ENCODE measurements around the gene UGCG. TPM values are rescaled to one million over a fixed set of nuclear protein-coding genes. Genes with fewer than 3 reads are reported as not detected.

The UGCG gene
- total RNA-seq, 1 experiment from 2014 or later, result 88.7 TPM

- peaks cover 17% of the 10 kb centered on the region; the same call in 1 of the 2 replicates for H3K4me1 ChIP-seq (replicated peaks; ENCODE audit: insufficient read depth)
- H4K20me1 ChIP-seq (ENCODE audit: insufficient read depth), result no peaks in the 10 kb centered on the region
- H3K79me2 ChIP-seq (ENCODE audit: low read depth), result no peaks in the 10 kb centered on the region
- no peaks in the 10 kb centered on the region for H3K36me3 ChIP-seq (ENCODE audit: low read depth)
- no peak overlapping the region for H3K4me2 ChIP-seq
- H2AFZ ChIP-seq, result no peak overlapping the region
- H3K27ac ChIP-seq, result no peak overlapping the region
- peaks cover 13% of the 10 kb centered on the region for H3F3A ChIP-seq (ENCODE audit: insufficient read depth, low read depth)
- no peaks in the 10 kb centered on the region for H3K9me2 ChIP-seq (ENCODE audit: insufficient read depth)
- BruUV-seq (replicated peaks), result no TSS peak
- DNase-seq, result no peak
- CTCF ChIA-PET, result no interaction called here
- intact Hi-C loops (cut with micrococcal nuclease; ENCODE audit: unreplicated experiment), result no loop called here
- TF ChIP-seq CTCF (conservative IDR thresholded peaks at IDR 0.05), result no peak
- TF ChIP-seq EZH2 (IDR thresholded peaks at IDR 0.05; ENCODE audit: low read depth), result no peak
- H3K27me3 ChIP-seq (ENCODE audit: insufficient read depth, low read depth), result no peaks in the 10 kb centered on the region
- H3K9me3 ChIP-seq (ENCODE audit: insufficient read depth, low read depth), result no peaks in the 10 kb centered on the region
- H3K4me3 ChIP-seq, result no peak overlapping the region
- POLR2A ChIA-PET (ENCODE audit: unreplicated experiment), result no interaction called here
Measured at GRCh38 chr9:111967621-111968020, 71.0 kb downstream of the UGCG start.

- DNase-seq, result no peak
- POLR2A ChIA-PET (ENCODE audit: unreplicated experiment), result no interaction called here
- intact Hi-C loops (cut with micrococcal nuclease; ENCODE audit: unreplicated experiment), result no loop called here
Measured at GRCh38 chr9:111969061-111969460, 72.4 kb downstream of the UGCG start.

GRCh38 chr9:111969622-111970021 is 73.0 kb downstream of the UGCG start:
- POLR2A ChIA-PET (ENCODE audit: unreplicated experiment), result no interaction called here

More at GRCh38 chr9:111969061-111969460, 72.4 kb downstream of the UGCG start:
- Histone ChIP-seq H3K4me3 (no peak overlapping the region), H3K4me1 (replicated peaks; ENCODE audit: insufficient read depth) (peaks cover 20% of the 10 kb centered on the region), H3K36me3 (ENCODE audit: low read depth) (no peaks in the 10 kb centered on the region), H3K79me2 (ENCODE audit: low read depth) (no peaks in the 10 kb centered on the region), H3K9me3 (ENCODE audit: insufficient read depth, low read depth) (no peaks in the 10 kb centered on the region), H3K9me2 (ENCODE audit: insufficient read depth) (no peaks in the 10 kb centered on the region), H3F3A (ENCODE audit: insufficient read depth, low read depth) (peaks cover 14% of the 10 kb centered on the region), H2AFZ (no peak overlapping the region), H3K4me2 (no peak overlapping the region), H4K20me1 (ENCODE audit: insufficient read depth) (no peaks in the 10 kb centered on the region), H3K27me3 (ENCODE audit: insufficient read depth, low read depth) (no peaks in the 10 kb centered on the region), H3K27ac (no peak overlapping the region)
- CTCF ChIA-PET, result no interaction called here
- no TSS peak for BruUV-seq (replicated peaks)
- TF ChIP-seq EZH2 (IDR thresholded peaks at IDR 0.05; ENCODE audit: low read depth) (no peak), CTCF (conservative IDR thresholded peaks at IDR 0.05) (no peak)

More at GRCh38 chr9:111969622-111970021, 73.0 kb downstream of the UGCG start:
- BruUV-seq (replicated peaks), result no TSS peak
- no peaks in the 10 kb centered on the region for H4K20me1 ChIP-seq (ENCODE audit: insufficient read depth)
- H3K9me2 ChIP-seq (ENCODE audit: insufficient read depth), result no peaks in the 10 kb centered on the region
- peaks cover 26% of the 10 kb centered on the region for H3K4me1 ChIP-seq (replicated peaks; ENCODE audit: insufficient read depth)
- H3K4me2 ChIP-seq, result no peak overlapping the region
- no peaks in the 10 kb centered on the region for H3K79me2 ChIP-seq (ENCODE audit: low read depth)
- CTCF ChIA-PET, result no interaction called here
- peaks cover 20% of the 10 kb centered on the region for H3F3A ChIP-seq (ENCODE audit: insufficient read depth, low read depth)
- no peaks in the 10 kb centered on the region for H3K27me3 ChIP-seq (ENCODE audit: insufficient read depth, low read depth)
- H2AFZ ChIP-seq, result no peak overlapping the region
- H3K9me3 ChIP-seq (ENCODE audit: insufficient read depth, low read depth), result no peaks in the 10 kb centered on the region; the same call in 1 of the 2 replicates
- no peak overlapping the region for H3K4me3 ChIP-seq
- no peak for TF ChIP-seq CTCF (conservative IDR thresholded peaks at IDR 0.05)
- no peak for TF ChIP-seq EZH2 (IDR thresholded peaks at IDR 0.05; ENCODE audit: low read depth)
- H3K36me3 ChIP-seq (ENCODE audit: low read depth), result no peaks in the 10 kb centered on the region
- intact Hi-C loops (cut with micrococcal nuclease; ENCODE audit: unreplicated experiment), result no loop called here
- H3K27ac ChIP-seq, result no peak overlapping the region
- no peak for DNase-seq

Measured in PC-9 (cell line).